Thyroid gland (tissue), 4 donors: ENCODE results near the gene COX19. TPM values are rescaled to one million over a fixed set of nuclear protein-coding genes. Genes with fewer than 3 reads are reported as not detected.

ENCODE experiments used
- DNase-seq, 2 donors: peaks; one replicate each; pipeline ENCODE4 v3.0.0-alpha.2; 2019
- H3K27ac ChIP-seq, 3 donors: fragments of 200-600 bp; sonication (generic); 1 replicate in 2 of 3; 2 replicates in 1 of 3; pipeline ENCODE4 v1.5.1; 2016 to 2019; ENCODE audit warnings: mild to moderate bottlenecking in 1 of 3, moderate library complexity in 1 of 3
- H3K27me3 ChIP-seq: fragments of 200-600 bp; sonication (generic); one replicate; pipeline ENCODE4 v1.5.1; 2019
- H3K36me3 ChIP-seq, 2 donors: fragments of 200-600 bp; sonication (generic); one replicate each; pipeline ENCODE4 v1.5.1; 2016 to 2019
- H3K4me1 ChIP-seq, 2 donors: fragments of 200-600 bp; sonication (generic); one replicate each; pipeline ENCODE4 v1.5.1; 2017 to 2019
- H3K4me3 ChIP-seq, 3 donors: fragments of 200-600 bp; sonication (generic); replicated peaks in 1 of 3; 1 replicate in 2 of 3; 2 replicates in 1 of 3; pipeline ENCODE4 v1.5.1; 2016; ENCODE audit warnings: mild to moderate bottlenecking in 1 of 3
- H3K9me3 ChIP-seq: fragments of 200-600 bp; sonication (generic); one replicate; pipeline ENCODE4 v1.5.1; 2017
- POLR2A ChIP-seq, 2 donors: fragments of 450-650 bp; IDR thresholded peaks; one replicate each; pipeline ENCODE4 v1.6.1; 2017; ENCODE audit warnings: antibody characterized with exemption in 2 of 2, mild to moderate bottlenecking in 2 of 2, moderate library complexity in 1 of 2
- WGBS, 2 donors: methylation state at CpG; one replicate each; pipeline ENCODE4 v1.1.5; 2017; 5-methylcytosine and 5-hydroxymethylcytosine counted together
- intact Hi-C: fragments of 100-400 bp; cut with DNase I; formaldehyde crosslinking; loops from one replicate; pipeline ENCODE4 v1.15.1; 2023
- total RNA-seq, 4 donors: library from RNA; depleted of rRNA; stranded (reverse); fragments of >200 nt; gene quantifications; one replicate each; pipeline ENCODE4 v1.2.3, GENCODE V29; 2016
- TF ChIP-seq, protein P1 (sequence below), 6 experiments: fragments of 200-600 bp in 3 of 6; fragments of 450-650 bp in 3 of 6; sonication (generic) in 3 of 6; IDR thresholded peaks; one replicate each; pipeline ENCODE4 v1.5.1; 2016 to 2019; ENCODE audit warnings: antibody characterized with exemption in 6 of 6, mild to moderate bottlenecking in 2 of 6, inconsistent platforms in 1 of 6, moderate library complexity in 1 of 6

The COX19 gene, protein sequence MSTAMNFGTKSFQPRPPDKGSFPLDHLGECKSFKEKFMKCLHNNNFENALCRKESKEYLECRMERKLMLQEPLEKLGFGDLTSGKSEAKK
- total RNA-seq, result 10 to 100 TPM in 3 of 4 donors, 1 to 10 TPM in 1; 8.2 to 28.2 (median 17.8) TPM

DNA sequence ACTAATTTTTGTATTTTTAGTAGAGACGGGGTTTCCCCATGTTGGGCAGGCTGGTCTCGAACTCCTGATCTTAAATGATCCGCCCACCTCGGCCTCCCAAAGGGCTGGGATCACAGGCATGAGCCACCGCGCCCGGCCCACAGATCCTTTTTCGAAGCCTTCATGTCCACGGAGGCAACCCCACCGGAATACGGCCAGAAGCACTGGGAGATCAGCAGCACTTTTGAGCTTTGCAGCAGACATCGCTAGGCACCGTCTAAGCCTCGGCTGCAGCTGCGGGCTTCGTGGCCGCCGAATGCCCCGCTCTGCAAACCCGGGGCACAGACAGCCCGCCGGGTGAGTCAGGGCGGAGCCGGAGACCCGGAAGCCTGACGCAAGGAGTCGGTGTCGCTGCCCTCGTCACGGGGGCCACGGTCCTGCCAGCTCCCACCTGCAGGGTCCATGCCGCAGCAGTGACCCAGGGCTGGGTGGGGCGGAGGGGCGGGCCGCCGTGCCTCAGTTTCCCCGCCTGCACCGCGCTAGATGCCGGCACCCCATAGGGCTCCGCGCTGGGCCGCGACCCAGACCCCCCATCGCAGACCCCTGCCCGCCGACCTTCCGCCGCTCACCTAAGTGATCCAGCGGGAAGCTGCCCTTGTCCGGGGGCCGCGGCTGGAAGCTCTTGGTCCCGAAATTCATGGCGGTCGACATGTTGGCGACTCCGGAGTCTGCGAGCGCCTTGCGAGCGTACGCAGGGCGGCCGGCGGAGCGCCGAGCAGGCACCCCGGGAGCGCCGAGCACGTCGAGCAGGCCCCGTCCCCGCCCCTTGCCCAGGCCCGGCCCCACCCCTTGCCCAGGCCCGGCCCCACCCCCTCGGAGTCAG is at the start of gene COX19:
COX19 (minus strand) TSS at position 730 of the 862 bp plus-strand sequence; CDS start at position 690, 40 bp downstream.
- intact Hi-C loops, result loop anchor here (10.0 kb wide), 1 partner anchor 650 kb away; no protein-coding TSS in a partner anchor
- H3K27ac ChIP-seq, result peak within 1 kb of the TSS; percentile 85 to 96 (median 88)
- H3K4me1 ChIP-seq, result peaks cover 21 to 22% of the 10 kb centered on the region in 2 donors
- H3K4me3 ChIP-seq, result peak within 1 kb of the TSS; percentile 96 to 100 (median 99)
- H3K36me3 ChIP-seq, result peaks cover 8 to 17% of the 10 kb centered on the region in 2 donors
- peak; percentile 29 to 72 for TF ChIP-seq POLR2A (IDR thresholded peaks at IDR 0.05)
- TF ChIP-seq, protein P1, sequence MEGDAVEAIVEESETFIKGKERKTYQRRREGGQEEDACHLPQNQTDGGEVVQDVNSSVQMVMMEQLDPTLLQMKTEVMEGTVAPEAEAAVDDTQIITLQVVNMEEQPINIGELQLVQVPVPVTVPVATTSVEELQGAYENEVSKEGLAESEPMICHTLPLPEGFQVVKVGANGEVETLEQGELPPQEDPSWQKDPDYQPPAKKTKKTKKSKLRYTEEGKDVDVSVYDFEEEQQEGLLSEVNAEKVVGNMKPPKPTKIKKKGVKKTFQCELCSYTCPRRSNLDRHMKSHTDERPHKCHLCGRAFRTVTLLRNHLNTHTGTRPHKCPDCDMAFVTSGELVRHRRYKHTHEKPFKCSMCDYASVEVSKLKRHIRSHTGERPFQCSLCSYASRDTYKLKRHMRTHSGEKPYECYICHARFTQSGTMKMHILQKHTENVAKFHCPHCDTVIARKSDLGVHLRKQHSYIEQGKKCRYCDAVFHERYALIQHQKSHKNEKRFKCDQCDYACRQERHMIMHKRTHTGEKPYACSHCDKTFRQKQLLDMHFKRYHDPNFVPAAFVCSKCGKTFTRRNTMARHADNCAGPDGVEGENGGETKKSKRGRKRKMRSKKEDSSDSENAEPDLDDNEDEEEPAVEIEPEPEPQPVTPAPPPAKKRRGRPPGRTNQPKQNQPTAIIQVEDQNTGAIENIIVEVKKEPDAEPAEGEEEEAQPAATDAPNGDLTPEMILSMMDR (IDR thresholded peaks at IDR 0.05), result no peak
- no peaks in the 10 kb centered on the region for H3K27me3 ChIP-seq
- WGBS, 2 donors, result 0 to 1% methylated on average over 11 to 24 of the region's 78 CpGs
- H3K9me3 ChIP-seq, result no peaks in the 10 kb centered on the region
- DNase-seq, result peak; percentile 84 to 88

DNA sequence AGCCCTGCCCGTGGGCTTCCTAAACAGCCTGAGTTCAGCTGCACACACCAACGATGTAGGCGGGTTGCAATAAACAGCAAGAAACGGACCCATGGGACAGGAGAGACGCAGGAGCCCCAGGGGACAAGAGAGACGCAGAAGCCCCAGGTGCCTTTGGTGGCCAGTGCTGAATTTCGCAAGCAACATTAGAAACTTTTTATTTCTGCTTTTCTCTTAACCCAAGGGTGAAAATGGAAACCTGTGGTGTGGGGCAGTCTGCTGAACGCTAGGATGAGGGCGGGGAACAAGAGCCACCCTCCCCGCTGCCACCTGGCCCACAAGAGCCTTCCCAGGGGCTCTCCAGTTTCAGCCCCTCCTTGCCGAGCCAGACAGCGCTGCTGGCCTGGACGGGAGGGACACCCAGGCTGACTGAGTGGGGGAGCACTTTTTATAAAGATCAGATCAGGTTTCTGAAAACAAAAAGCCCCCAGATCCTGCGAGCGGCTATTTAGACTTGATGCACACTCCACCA is 49.0 kb upstream of the COX19 start:
- 78 to 80% methylated on average over 15 of the region's 15 CpGs for WGBS, 2 donors
- TF ChIP-seq, protein P1 (IDR thresholded peaks at IDR 0.05), result no peak
- no peak for TF ChIP-seq POLR2A (IDR thresholded peaks at IDR 0.05)
- H3K27ac ChIP-seq, result no peak overlapping the region

DNA sequence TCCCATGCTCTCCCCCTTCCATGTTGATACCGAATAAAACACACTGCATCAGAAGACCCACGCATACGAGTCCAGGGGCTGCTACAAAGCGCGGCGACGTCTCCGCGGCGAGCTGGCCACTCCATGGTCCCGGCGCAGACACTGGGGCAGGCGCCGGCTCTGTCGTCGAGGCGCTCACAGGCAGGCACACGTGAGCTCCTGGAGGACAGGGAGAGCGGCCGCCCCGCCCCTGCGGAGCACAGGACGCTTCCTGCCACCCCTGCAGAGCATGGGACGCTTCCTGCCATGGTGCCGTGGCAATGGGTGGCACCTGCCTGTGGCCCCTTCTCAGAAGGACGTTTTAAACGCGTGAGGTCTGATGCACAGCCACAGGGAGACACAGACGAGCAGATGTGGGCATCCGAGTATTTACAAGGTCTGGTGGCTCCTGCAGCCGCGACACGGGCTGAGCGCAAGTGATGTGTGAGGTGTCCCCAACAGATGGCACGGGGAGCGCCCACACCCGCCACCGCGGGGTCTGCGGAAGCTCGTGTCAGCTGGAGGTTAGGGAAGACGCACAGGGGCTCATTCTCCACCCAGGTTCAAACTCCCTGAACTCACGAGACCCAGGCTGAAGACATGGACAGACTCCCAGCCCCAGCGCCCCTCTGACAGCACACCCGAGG is 47.6 kb upstream of the COX19 start:
- Histone ChIP-seq H3K9me3 (no peaks in the 10 kb centered on the region), H3K4me3 (no peak overlapping the region), H3K36me3 (peaks cover 0 to 6% of the 10 kb centered on the region in 2 donors), H3K4me1 (peaks cover 0 to 10% of the 10 kb centered on the region in 2 donors), H3K27me3 (no peaks in the 10 kb centered on the region), H3K27ac (no peak overlapping the region)
- intact Hi-C loops, result no loop called here
- no peak for DNase-seq
- WGBS, 2 donors, result 93 to 94% methylated on average over 44 to 45 of the region's 45 CpGs
- no peak for TF ChIP-seq POLR2A (IDR thresholded peaks at IDR 0.05)
- TF ChIP-seq, protein P1 (IDR thresholded peaks at IDR 0.05), result no peak

More for the DNA sequence above, 49.0 kb upstream of the COX19 start:
- H3K9me3 ChIP-seq, result no peaks in the 10 kb centered on the region
- no peak overlapping the region for H3K4me3 ChIP-seq
- no peak for DNase-seq
- peaks cover 0 to 6% of the 10 kb centered on the region in 2 donors for H3K36me3 ChIP-seq
- H3K4me1 ChIP-seq, result peaks cover 8 to 19% of the 10 kb centered on the region in 2 donors
- H3K27me3 ChIP-seq, result no peaks in the 10 kb centered on the region
- intact Hi-C loops, result no loop called here

DNA sequence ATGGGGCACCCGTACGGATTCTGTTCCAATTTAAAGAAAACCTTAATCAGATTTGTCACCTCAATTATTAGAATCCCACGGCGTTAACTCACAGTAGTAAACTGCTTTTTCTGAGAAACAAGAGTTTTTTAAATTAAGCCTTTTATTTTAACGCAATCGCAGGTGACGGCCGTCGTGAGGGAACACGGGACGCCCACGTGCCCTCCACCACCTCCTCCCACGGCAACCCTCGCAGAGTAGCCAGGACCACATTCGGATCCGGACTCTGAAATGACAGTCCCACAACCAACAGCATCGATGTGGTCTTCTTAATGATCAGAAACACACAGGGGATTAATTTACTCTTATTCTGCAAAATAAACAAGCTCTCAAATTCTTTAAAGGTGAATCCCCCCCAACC is 47.0 kb upstream of the COX19 start:
- Histone ChIP-seq H3K9me3 (no peaks in the 10 kb centered on the region), H3K27ac (no peak overlapping the region), H3K4me3 (no peak overlapping the region), H3K36me3 (peaks cover 0 to 6% of the 10 kb centered on the region in 2 donors), H3K4me1 (peaks cover 0 to 8% of the 10 kb centered on the region in 2 donors), H3K27me3 (no peaks in the 10 kb centered on the region)
- intact Hi-C loops, result no loop called here
- DNase-seq, result no peak
- no peak for TF ChIP-seq POLR2A (IDR thresholded peaks at IDR 0.05)
- TF ChIP-seq, protein P1 (IDR thresholded peaks at IDR 0.05), result no peak
- 97% methylated on average over 17 of the region's 17 CpGs for WGBS, 2 donors
